ENCODE data around the gene NAGS. TPM values are rescaled to one million over a fixed set of nuclear protein-coding genes. Genes with fewer than 3 reads are reported as not detected.
"Not testable (repeated sequence)": the region's sequence is repeated elsewhere in the genome, so short reads cannot be mapped to it uniquely, and the experiment has no call there.

NAGS gene
- total RNA-seq, 1 donor from 2014 or later = 0.68 TPM

GRCh38 chr17:43983196-43983514 is 21.3 kb upstream of the NAGS start:
- DNase-seq (ENCODE audit: missing footprints) (no peak), ATAC-seq (no peak)
- intact Hi-C loops (cut with DNase I) = no loop called here

GRCh38 chr17:43983515-43984411 is 20.7 kb upstream of the NAGS start:
- peak; percentile 51 for ATAC-seq
- intact Hi-C loops (cut with DNase I) = no loop called here
- DNase-seq (ENCODE audit: missing footprints) = no peak

GRCh38 chr17:43984521-43984920 is 19.9 kb upstream of the NAGS start:
- intact Hi-C loops (cut with DNase I) = no loop called here
- no peak for DNase-seq (ENCODE audit: missing footprints)
- no peak for ATAC-seq

GRCh38 chr17:43986225-43986981 is 18.0 kb upstream of the NAGS start:
- DNase-seq (ENCODE audit: missing footprints) (no peak), ATAC-seq (no peak)
- intact Hi-C loops (cut with DNase I) = no loop called here

GRCh38 chr17:43987131-43988021 is 17.0 kb upstream of the NAGS start:
- DNase-seq (ENCODE audit: missing footprints) = no peak
- intact Hi-C loops (cut with DNase I) = no loop called here
- peak; percentile 60 for ATAC-seq

GRCh38 chr17:43988301-43988700 is 16.1 kb upstream of the NAGS start:
- DNase-seq (ENCODE audit: missing footprints) = no peak
- ATAC-seq = no peak
- intact Hi-C loops (cut with DNase I) = no loop called here

GRCh38 chr17:43992641-43993040 is 11.8 kb upstream of the NAGS start:
- no peak for DNase-seq (ENCODE audit: missing footprints)
- intact Hi-C loops (cut with DNase I) = no loop called here
- ATAC-seq = no peak

- peak; percentile 77 for DNase-seq (ENCODE audit: missing footprints)
- peak; percentile 83 for ATAC-seq
- intact Hi-C loops (cut with DNase I) = loop anchor here (1.0 kb wide), 1 partner anchor 50 kb away; no protein-coding TSS in a partner anchor
Observed at GRCh38 chr17:43994272-43995149, 9.9 kb upstream of the NAGS start.

- ATAC-seq (no peak), DNase-seq (ENCODE audit: missing footprints) (no peak)
- intact Hi-C loops (cut with DNase I) = loop anchor here (1.0 kb wide), 1 partner anchor 51 kb away; no protein-coding TSS in a partner anchor
Observed at GRCh38 chr17:43995150-43995471, 9.3 kb upstream of the NAGS start.

- DNase-seq (ENCODE audit: missing footprints); intact Hi-C loops (cut with DNase I); ATAC-seq: not testable (repeated sequence)
Observed at GRCh38 chr17:43997180-43997579, 7.2 kb upstream of the NAGS start.

- ATAC-seq (no peak), DNase-seq (ENCODE audit: missing footprints) (no peak)
- intact Hi-C loops (cut with DNase I) = no loop called here
Observed at GRCh38 chr17:43998552-43998951, 5.9 kb upstream of the NAGS start.

- ATAC-seq = no peak
- DNase-seq (ENCODE audit: missing footprints) = no peak
- intact Hi-C loops (cut with DNase I) = no loop called here
Observed at GRCh38 chr17:43999024-43999423, 5.4 kb upstream of the NAGS start.

- DNase-seq (ENCODE audit: missing footprints) (no peak), ATAC-seq (no peak)
- intact Hi-C loops (cut with DNase I) = no loop called here
Observed at GRCh38 chr17:44000141-44000860, 4.1 kb upstream of the NAGS start.

GRCh38 chr17:44000871-44001460 is 3.5 kb upstream of the NAGS start:
- intact Hi-C loops (cut with DNase I) = no loop called here
- DNase-seq (ENCODE audit: missing footprints) = no peak
- ATAC-seq = no peak

- no peak for DNase-seq (ENCODE audit: missing footprints)
- intact Hi-C loops (cut with DNase I) = no loop called here
- ATAC-seq = no peak
Observed at GRCh38 chr17:44001461-44001920, 2.9 kb upstream of the NAGS start.

GRCh38 chr17:44002141-44002848 is 2.1 kb upstream of the NAGS start:
- intact Hi-C loops (cut with DNase I) = no loop called here
- ATAC-seq (no peak), DNase-seq (ENCODE audit: missing footprints) (no peak)
